NCI-H2196 treated with DMSO at 0.1 percent for 48 hours (cell line): ENCODE data around the gene DNAJC11.
A peak's percentile ranks its signal among the peaks of the same experiment; 100 is the strongest.
"Not testable (repeated sequence)": the region's sequence is repeated elsewhere in the genome, so short reads cannot be mapped to it uniquely, and the experiment has no call there.

Experiments used
- DNase-seq: peaks from one replicate; lab custom pipeline; 2025; ENCODE audit not compliant: unreplicated experiment; lab: John Stamatoyannopoulos, UW

The DNAJC11 gene

GRCh38 chr1:6701437-6702153 lies at the start of gene DNAJC11:
DNAJC11 (minus strand) TSS chr1:6701816; CDS start chr1:6701800, 16 bp downstream.
- peak; percentile 65 for DNase-seq

DNA sequence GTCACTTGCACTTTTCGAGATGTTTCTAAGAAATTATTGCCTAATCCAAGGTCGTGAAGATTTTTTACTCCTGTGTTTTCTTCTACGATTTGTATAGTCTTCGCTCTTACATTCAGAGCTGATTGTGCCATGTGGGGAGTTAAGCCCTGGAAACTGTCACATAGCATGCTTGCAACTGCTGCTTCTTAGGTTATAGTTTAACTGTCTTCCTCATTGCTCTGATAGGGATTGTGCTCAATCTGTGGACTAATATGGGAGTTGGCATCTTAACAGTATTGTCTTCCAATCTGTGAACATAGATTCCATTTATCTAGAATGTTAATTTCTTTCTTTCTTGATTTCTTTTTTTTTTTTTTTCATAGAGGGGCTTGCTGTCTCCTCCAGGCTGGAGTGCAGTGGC lies 48.9 kb upstream of the DNAJC11 start:
- DNase-seq: no peak

DNA sequence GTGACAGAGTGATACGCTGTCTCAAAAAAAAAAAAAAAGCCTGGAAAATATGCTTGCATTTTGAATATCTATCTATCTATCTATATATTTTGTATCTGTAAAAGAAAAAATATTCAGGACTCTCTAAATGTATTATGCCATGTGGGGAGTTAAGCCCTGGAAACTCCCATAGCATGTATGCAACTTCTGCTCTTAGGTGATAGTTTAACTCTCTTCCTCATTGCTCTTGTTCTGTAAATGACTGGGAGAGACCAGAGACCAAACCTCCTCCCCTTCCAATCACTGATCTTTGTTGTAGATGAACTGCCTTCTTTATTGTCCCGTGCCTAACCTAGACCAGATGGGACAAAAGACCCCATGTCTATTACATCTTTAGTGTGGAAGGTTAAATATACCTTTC lies 46.1 kb upstream of the DNAJC11 start:
- no peak for DNase-seq

GRCh38 chr1:6745073-6745472 lies 43.5 kb upstream of the DNAJC11 start:
- DNase-seq: no peak

DNA sequence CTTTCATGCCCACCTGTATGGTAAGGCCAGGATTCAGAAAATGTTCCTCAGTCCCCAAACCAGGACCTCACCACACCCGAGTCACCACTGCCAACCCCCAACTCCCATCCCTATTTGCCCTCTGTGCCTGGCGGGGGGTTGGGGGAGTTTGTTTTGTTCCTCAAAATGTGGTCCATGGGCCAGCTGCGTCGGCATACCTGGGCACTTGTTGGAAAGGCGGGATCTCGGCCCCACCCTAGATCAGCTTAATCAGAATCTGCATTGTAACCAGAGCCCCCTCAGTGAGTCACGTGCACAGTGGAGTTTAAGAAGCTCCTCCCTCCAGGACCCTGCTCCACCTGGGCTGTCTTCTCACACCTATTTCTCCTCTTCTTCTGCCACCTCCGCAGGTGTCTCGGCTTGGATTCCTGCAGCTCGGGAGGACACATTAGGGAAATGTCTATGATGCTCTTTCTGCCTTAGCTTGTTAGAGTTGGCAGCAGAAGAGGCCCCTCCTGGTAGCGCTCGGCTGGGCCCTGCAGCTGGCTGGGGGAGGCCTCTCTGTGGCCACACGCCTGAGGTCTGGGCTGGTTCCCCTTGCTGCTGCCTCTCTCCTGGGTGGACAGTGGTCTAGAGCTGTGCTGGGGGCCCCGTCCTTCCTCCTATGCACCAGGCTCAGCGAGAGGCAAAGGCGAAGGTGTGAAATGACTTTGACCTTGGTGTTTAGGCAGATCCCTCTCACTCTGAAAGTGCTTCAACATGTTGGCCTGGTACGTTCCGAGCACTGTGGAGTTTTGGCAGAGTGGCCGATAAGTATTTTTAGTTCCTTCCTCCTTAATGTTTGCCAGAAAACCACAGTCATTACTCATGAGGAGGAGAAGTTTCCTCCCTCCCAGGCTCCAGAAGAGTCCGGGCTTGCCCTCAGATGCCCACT lies 41.8 kb upstream of the DNAJC11 start:
- no peak for DNase-seq

DNA sequence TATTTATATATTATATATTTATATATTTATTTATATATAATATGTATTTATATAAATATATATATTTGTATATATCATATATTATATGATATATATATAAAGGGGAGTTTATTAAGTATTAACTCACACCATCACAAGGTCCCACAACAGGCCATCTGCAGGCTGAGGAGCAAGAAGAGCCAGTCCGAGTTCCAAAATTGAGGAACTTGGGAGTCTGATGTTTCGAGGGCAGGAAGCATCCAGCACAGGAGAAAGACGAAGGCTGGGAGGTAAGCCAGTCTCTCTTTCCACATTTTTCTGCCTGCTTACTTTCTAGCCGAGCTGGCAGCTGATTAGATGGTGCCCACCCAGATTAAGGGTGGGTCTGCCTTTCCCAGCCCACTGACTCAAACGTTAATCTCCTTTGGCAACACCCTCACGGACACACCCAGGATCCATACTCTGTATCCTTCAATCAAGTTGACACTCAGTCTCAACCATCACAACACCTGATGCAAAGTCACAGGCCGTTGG lies 41.1 kb upstream of the DNAJC11 start:
- DNase-seq: not testable (repeated sequence)

GRCh38 chr1:6738987-6739676 lies 37.5 kb upstream of the DNAJC11 start:
- DNase-seq: no peak

- no peak for DNase-seq
Measured at GRCh38 chr1:6732942-6733341, 31.3 kb upstream of the DNAJC11 start.

GRCh38 chr1:6731905-6732304 lies 30.3 kb upstream of the DNAJC11 start:
- no peak for DNase-seq

- DNase-seq: no peak
Measured at GRCh38 chr1:6730880-6731279, 29.3 kb upstream of the DNAJC11 start.

DNA sequence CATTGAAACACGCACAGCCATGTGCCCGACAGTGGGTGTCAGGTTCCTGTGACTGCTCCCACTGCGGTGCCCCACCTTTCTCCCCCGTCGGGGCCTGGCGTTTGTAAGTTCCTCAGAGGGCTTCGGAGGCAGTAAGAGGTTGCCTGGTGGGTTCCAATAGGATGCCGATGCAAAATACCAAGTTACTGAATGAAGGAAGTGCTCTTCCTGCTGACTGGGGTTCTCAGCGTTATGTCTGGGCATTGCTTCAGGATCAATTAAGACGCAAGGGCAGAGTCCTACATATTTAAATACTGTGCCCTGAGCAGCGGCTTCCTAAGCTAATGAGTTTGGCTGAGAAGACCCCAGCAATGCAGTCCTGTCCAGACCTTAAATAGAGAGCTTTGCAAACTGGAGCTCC lies 28.9 kb upstream of the DNAJC11 start:
- no peak for DNase-seq

DNA sequence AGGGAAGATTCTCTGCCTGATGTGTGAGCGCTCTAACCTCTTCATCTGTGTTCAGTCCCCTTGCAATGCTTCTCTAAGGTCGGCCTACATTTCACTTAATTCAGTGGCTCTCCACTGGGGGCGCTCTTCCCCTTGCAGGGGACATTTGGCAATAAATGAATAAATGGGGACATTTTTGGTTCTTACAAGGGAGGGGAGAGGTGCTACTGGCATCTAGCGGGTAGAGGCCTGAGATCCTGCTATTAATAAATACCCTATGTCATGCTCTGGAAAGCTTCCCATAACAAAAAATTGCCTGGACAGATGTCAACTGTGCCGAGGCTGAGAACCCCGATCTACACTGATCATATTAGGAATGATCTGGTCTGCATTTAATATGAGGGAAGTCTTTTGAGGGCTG lies 25.9 kb upstream of the DNAJC11 start:
- DNase-seq: peak; percentile 21

GRCh38 chr1:6726253-6726652 lies 24.6 kb upstream of the DNAJC11 start:
- DNase-seq: no peak

DNA sequence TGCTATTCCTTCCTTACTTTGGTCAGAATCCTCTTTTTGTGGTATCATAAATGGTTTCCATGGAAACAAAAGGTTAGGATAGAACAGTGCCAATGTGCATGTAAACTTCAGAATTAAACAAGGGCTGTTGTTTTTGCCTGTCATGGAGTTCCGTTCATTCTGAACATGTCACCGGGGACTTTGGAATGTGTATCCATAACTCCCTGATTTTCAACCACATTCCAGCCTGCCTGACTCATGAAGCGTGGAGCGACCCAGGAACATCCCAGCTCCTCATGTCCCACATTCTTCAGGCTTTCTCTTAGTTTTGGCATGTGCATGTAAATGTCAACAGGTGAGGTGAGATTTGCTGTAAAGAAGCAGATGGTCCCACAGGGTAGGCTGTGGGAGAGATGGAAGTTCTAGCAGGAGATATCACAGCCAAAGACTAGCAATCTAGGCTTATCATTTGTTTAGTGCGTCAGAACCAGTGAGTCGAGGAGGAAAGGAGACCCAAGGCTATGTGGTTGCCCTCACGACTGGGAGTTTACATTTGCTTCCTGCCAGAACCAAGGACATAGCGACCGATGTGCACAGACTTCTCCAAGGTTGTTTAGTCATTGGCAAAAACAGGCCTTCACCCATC lies 23.0 kb upstream of the DNAJC11 start:
- no peak for DNase-seq

DNA sequence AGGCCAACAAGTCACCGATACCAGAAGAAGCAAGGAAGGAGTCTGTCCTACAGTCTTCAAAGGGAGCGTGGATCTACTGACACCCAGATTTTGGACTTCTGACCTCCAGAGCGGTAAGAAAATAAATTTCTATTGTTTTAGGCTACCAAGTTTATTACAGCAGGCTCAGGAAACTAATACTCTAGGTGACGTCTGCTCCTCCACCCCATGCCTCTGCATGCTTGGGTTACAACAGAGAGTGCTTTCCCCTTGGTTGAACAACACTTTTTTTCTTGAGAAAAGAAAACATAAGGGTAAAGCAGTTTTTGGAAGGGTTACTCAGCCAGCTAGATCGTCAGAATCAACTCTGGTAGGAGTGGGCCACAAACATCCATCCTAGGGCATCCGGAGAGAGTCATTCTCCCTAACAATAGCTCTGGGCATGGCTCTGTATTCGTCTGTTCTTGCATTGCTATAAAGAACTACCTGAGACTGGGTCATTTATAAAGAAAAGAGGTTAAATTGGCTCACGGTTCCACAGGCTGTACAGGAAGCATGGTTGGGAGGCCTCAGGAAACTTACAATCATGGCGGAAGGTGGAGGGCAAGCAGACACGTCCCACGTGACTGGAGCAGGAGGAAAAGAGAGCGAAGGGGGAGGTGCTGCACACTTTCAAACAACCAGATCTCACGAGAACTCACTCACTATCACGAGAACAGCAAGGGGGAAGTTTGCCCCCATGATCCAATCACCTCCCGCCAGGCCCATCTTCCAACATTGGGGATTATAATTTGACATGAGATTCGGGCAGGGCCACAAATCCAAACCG lies 22.2 kb upstream of the DNAJC11 start:
- no peak for DNase-seq

GRCh38 chr1:6711174-6711573 lies 9.6 kb upstream of the DNAJC11 start:
- DNase-seq: no peak

GRCh38 chr1:6704746-6705145 lies 3.1 kb upstream of the DNAJC11 start:
- DNase-seq: no peak

DNA sequence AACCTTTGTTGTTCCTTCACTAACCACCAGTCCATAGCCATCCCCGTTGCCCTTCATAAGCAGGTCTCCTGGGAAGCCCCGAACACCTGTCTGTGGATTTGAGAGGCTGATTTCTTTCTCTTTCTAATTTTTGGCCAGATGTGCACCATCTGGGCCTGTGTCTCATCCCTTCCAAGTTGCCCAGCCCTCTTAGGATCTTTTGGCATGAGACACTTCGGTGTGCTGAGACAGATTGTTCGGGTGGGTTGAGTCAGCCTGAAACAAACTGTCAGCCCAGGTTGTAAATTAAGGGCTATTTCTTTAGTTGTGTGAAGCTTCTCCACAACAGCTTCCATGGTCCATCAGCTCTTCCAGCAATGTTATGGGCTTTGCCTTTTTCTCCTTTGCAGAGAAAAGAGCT lies 1.4 kb upstream of the DNAJC11 start:
- no peak for DNase-seq

- DNase-seq: no peak
Measured at GRCh38 chr1:6700853-6701436, 671 bp downstream of the DNAJC11 start.

DNA sequence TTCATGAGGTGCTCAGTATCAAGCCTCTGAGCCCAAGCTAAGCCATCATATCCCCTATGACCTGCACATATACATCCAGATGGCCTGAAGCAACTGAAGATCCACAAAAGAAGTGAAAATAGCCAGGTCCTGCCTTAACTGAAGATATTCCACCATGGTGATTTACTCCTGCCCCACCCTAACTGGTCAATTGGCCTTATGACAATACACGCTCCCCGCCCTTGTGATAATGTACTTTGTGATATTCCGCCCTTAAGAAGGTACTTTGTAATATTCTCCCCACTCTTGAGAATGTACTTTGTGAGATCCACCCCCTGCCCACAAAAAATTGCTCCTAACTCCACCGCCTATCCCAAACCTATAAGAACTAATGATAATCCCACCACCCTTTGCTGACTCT lies 1.7 kb downstream of the DNAJC11 start:
- not testable (repeated sequence) for DNase-seq
